ENCODE results near the gene CTDSPL. TPM values are rescaled to one million over a fixed set of nuclear protein-coding genes. Genes with fewer than 3 reads are reported as not detected.
"Not testable (repeated sequence)": the region's sequence is repeated elsewhere in the genome, so short reads cannot be mapped to it uniquely, and the experiment has no call there.

CTDSPL gene
- polyA plus RNA-seq, 4 donors: 65.3 to 111 (median 106) TPM

DNA sequence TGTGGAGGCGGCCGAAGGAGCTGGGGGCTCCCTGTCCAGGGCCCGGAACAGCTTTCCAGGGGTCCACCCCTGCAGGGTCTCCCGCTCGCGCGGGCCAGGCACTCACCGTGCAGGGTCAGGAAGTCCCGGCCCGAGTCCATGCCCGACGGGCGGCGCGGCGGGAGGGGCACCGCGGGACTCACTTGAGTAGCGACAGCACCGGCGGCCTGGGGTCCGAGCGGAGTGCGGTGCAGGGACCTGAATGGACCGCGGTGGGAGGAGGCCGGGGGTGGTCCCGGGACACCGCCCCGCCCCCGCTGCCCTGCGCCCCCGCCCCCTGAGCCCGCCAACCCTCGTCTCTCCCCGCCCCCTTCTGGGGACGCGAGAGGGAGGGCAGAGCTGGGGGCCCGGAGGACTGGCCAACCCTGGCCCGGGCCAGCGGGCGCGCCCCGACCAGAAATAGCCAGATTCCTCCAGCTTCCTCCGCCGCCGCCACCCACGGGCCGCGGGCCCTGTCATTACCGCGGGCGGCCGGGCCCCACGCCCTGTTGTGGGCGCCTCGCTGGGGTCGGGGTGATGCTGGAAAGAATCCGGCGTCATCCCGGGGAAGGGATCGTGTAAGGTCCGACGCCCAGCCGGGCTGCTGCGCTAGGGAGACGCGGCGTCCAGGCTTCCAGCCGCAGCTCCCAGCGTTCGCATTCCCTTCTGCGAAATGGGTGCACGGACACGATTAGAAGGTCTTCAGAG, 167.9 kb downstream of the CTDSPL start, which contains the start of gene PLCD1:
Gene PLCD1, minus strand, starts transcription at position 243 of the 726 bp plus-strand sequence. Its CDS starts 103 bp downstream, at position 140.
- DNase-seq (ENCODE audit: low read depth in 4 of 4, low spot score in 3 of 4): peak in 3 of 4 donors; percentile 65 to 72 (median 66)

- no peak for DNase-seq (ENCODE audit: low read depth in 4 of 4, low spot score in 3 of 4)
Observed at GRCh38 chr3:38030126-38031021, 168.7 kb downstream of the CTDSPL start.

GRCh38 chr3:38031022-38031994, 169.6 kb downstream of the CTDSPL start:
- no peak for DNase-seq (ENCODE audit: low read depth in 4 of 4, low spot score in 3 of 4)

DNA sequence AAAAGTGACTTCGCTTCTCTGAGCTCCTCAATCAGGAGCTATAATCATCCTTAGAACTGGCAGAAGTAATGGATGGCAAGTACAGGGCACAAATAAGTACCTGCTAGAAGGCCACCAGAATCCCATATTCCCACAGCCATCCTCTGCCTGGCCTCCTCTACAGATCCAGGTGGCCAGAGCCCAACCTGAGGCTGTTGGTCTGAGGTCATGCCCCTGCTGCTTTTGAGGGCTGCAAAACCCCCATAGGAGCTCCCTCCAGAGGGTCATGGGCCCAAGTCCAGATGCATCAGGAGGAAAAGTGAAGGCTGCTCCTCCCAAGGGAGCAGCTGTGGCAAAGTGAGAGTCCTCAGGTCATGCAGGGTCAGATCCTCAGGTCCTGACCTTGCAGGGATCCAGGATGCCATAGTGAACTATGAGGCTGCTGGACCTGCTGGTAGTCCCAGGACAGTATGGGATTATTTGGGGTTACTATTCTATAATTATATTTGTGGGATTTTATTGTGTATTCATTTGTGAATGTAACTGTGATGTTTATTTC, 170.7 kb downstream of the CTDSPL start:
- DNase-seq (ENCODE audit: low read depth in 4 of 4, low spot score in 3 of 4): no peak

- DNase-seq (ENCODE audit: low read depth in 4 of 4, low spot score in 3 of 4): not testable (repeated sequence)
Observed at GRCh38 chr3:38033586-38033985, 171.9 kb downstream of the CTDSPL start.

Other genes with a start within 250 kb of the CTDSPL start
- 10 to 100 TPM in 3 of 4 donors, 1 to 10 TPM in 1; 8.2 to 16.3 (median 12.2) TPM for gene VILL, start 128.9 kb downstream of the CTDSPL start, polyA plus RNA-seq (ENCODE audit: insufficient read length in 4 of 4)
- gene PLCD1, start 167.8 kb downstream of the CTDSPL start, polyA plus RNA-seq (ENCODE audit: insufficient read length in 4 of 4): 10 to 100 TPM; 14.5 to 30.3 (median 20.1) TPM
- 1 to 10 TPM in 2 of 4 donors, under 1 TPM in 2; 0.75 to 1.8 (median 1.0) TPM for gene DLEC1, start 177.3 kb downstream of the CTDSPL start, polyA plus RNA-seq (ENCODE audit: insufficient read length in 4 of 4)